GM19372 (cell line): ENCODE results near the gene FCGR3B.
"Not testable (repeated sequence)": the region's sequence is repeated elsewhere in the genome, so short reads cannot be mapped to it uniquely, and the experiment has no call there.

Experiments used
- ATAC-seq: cut with Tn5 transposase; IDR thresholded peaks from one replicate; pipeline ENCODE4 v1.9.1; 2021; ENCODE audit warnings: mild to moderate bottlenecking, low read depth, moderate library complexity; ENCODE audit not compliant: unreplicated experiment

Gene FCGR3B

DNA sequence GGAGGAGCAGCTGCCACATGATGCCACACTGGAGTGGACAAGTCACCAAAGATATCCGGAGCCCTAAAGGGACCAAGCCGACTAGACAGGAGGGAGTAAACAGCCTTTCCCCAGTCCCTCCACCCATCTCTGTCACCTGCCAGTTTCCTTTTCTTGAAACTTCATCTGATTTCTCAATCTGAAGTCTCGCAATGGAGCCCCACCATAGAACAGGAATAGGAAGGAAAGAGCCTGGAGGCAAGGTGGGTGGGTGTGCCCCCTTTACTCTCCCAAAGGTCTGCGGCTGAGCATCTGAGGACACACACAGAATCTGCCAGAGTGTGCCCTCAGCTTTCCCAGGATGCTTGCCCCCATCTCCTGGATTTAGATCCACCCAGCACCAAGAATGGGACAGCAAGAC lies at the start of gene FCGR3B:
TSS of gene FCGR3B (minus strand) at position 101 of the 400 bp plus-strand sequence. CDS start at position 19, 82 bp downstream.
- ATAC-seq: no peak

- no peak for ATAC-seq
Measured at GRCh38 chr1:161678500-161678899, 47.5 kb upstream of the FCGR3B start.

DNA sequence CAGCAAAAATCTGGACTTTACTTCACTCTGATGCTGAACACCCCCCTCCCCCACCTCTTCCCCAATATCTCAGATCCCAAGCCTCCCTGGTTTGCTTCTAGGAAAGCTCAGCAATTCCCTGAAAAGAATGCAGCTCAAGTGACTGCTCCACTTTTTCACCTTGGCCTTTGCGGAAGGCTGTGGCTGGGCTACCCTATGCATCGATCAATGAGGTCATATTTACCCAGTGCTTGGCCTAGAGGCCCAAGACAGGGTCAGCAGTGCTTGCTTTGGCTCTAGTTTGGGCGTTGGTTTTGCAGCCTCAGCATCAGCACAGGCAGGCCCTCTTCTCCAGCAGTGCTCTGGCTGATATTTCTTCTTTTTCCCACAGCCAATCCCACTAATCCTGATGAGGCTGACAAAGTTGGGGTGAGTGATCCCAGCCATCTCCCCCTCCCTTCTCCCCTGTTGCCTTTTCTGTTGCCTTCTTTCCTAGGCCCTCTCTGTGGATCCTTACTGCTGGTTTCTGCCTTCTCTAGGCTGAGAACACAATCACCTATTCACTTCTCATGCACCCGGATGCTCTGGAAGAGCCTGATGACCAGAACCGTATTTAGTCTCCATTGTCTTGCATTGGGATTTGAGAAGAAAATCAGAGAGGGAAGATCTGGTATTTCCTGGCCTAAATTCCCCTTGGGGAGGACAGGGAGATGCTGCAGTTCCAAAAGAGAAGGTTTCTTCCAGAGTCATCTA lies 46.1 kb upstream of the FCGR3B start:
- no peak for ATAC-seq

GRCh38 chr1:161676441-161676840 lies 45.5 kb upstream of the FCGR3B start:
- no peak for ATAC-seq

GRCh38 chr1:161674908-161675307 lies 43.9 kb upstream of the FCGR3B start:
- not testable (repeated sequence) for ATAC-seq

GRCh38 chr1:161674447-161674846 lies 43.5 kb upstream of the FCGR3B start:
- ATAC-seq: not testable (repeated sequence)

DNA sequence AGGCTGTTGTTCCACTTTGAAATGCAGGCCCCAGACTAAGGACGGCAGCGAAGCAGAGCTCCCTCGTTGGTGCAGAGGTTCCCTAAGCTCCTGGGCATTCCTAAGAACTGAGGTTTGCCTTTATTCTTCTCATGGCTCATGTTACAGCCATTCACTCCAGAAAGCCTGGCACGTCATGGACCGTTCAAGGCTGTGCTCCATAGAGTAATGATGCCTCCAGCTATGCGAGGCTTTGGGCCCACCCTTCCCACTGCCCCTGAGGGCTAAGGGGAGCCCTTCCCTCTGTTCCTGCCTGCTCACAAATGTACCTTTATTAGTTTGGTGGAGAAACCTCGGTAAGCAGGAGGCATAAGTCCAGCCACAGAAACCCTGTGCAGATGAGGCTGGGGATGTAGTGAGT lies 42.5 kb upstream of the FCGR3B start:
- ATAC-seq: not testable (repeated sequence)

DNA sequence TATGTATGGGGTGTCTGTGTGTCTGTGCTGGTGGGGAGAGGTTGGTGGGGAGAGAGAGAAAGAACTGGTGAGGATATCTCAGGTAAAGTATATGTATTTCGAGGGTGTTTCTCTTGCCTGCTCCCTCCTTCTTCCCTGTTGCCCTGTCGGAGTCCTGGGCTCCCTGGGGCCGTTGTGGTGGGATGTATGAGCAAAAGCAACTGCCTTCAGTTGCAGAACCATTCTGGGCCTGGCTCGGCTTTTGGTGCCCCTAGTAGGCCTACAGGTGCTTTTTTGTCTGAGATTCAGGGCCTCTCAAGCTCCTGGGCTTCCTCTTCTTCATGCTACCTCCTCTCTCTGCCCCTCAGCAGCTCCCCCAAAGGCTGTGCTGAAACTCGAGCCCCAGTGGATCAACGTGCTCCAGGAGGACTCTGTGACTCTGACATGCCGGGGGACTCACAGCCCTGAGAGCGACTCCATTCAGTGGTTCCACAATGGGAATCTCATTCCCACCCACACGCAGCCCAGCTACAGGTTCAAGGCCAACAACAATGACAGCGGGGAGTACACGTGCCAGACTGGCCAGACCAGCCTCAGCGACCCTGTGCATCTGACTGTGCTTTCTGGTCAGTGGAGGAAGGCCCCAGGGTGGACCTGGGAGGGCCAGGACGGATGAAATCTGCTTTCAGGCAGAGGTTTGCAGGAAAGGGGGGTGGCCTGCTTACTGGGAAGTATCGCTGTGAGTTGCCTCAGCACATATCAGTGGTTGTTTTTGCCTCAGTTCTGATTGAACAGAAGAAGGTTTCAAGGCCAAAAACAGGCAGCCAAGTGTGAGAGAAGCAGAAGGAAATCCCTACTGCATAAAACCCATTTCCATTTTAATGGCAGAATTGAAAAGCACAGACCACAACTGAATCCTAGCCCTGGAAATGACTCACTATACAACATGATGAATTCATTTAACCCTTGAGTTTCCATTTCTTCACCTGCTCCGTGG lies 40.4 kb upstream of the FCGR3B start:
- ATAC-seq: not testable (repeated sequence)

- not testable (repeated sequence) for ATAC-seq
Measured at GRCh38 chr1:161664689-161665088, 33.7 kb upstream of the FCGR3B start.

DNA sequence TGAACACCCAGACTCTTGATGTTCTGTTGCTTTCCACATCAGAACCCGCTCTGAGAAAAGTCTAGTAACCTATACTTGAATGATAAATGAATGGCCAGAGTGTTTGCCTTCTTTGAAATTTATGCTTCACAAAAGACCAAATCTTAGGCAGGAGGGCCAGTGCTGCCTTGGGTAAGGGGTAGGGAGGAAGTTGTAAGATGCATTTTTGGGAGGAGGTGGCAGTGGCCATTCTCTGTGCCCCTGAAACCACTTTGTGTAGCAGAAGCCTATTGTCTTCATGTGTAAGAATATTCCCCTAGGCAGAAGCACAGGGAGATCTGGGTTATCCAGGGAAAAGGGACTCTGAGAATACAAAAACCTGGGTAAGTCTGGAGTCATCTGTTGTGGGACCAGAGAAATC lies 32.6 kb upstream of the FCGR3B start:
- ATAC-seq: peak; percentile 18

DNA sequence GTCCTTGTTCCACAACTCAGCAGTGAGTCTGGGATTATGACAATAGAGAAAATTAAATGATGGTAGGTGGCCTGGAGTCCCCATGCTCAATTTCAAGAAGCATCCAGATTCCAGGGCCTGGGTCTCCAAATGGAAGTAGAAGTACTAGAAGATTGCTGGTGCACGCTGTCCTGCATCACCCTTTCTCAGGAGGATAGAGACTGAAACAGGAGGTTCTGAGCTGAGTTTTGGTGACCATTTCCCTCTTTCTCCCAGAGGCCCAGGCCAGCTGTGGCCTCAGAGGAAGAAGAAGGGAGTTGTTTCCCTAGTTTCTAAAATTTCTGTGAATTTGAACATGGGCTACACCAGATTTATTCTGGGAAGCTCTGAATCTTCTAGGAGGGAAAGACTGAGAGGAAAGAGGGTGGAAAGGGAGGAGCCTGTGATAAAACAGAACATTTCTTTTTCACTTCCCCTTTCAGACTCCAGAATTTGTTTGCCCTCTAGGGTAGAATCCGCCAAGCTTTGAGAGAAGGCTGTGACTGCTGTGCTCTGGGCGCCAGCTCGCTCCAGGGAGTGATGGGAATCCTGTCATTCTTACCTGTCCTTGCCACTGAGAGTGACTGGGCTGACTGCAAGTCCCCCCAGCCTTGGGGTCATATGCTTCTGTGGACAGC lies 31.8 kb upstream of the FCGR3B start, which contains the start of gene FCGR2B:
TSS of gene FCGR2B (plus strand) at position 460 of the 656 bp plus-strand sequence. CDS start at position 559, 99 bp downstream.
- peak; percentile 68 for ATAC-seq

- not testable (repeated sequence) for ATAC-seq
Measured at GRCh38 chr1:161661660-161662311, 30.8 kb upstream of the FCGR3B start.

DNA sequence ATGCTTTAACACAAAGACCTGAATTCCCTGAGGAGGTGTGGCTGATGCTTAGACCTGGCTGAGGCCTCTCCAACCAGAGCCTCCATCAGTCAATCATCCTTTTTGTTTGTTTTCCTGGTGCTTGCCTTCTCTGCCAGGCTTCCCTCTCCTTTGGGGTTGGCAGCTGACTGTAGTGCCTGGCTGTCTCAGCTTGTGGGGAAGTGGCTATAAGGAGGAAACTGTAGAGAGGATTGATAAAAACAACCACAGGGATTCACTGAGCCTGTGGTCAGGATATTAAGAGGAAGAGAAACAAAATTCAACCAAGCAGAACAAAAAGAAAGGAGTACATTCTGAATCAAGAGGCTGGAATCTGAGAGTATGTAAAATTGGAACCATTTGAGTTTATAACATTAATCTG lies 27.5 kb upstream of the FCGR3B start:
- not testable (repeated sequence) for ATAC-seq

DNA sequence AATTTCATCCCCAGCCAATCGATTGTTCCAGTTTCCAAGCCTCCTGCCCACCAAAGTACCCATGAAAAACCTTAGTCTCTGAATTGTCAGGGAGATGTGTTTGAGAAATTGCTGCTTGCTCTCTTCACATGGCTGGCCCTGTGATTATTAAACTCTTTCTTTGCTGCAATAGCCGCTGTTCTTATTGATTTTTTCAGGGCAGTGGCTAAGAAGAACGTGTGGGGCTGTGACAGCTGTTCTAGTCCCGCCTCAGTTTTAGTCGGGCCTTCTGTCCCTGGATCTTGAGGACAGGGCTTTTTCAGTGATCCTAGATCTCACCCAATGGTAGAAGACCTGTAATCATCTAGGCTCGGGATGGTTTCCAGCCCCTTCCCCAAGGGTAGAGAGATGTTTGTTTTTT lies 23.0 kb upstream of the FCGR3B start:
- ATAC-seq: not testable (repeated sequence)

GRCh38 chr1:161653541-161653940 lies 22.6 kb upstream of the FCGR3B start:
- ATAC-seq: not testable (repeated sequence)

DNA sequence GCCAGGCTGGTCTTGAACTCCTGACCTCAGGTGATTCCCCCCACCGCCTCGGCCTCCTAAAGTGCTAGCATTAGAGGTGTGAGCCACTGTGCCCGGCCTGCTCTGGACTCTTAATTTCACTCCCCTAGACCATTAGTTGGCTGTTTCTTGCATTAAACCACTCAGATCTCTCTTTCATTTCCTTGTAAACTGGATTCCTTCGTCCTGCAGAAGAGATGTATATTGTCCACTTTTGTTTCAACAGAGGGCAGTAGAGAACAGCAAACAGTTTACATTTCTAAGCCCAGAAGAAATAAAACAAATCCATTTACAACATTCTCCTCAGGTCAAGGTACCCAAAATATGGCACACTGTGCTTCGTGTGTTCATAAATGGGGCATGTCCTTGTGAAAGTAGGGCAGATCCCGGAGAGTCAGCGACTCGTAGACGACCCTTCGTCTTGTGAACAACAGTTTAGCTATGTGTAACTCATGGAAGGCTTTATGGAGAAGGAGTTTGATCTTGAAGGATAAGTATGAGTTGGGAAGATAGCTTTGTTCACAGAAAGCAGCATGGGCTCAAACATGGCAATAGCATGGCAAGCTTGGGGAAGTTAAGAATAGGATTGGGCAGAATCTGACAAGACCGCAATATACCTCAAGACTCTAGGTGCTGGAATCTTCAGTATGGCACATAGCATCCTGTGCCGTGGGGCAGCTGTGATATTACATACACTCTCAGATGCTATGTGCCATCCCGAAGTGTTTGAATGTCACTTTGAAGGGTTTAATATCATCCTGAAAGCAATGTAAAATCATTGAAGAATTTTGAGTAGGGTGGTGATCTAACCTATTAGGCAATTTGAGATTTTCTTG lies 16.8 kb upstream of the FCGR3B start:
- not testable (repeated sequence) for ATAC-seq

- ATAC-seq: not testable (repeated sequence)
Measured at GRCh38 chr1:161644855-161645254, 13.9 kb upstream of the FCGR3B start.

GRCh38 chr1:161643481-161644208 lies 12.7 kb upstream of the FCGR3B start:
- not testable (repeated sequence) for ATAC-seq
